Epithelial cell of prostate (primary cell): Measurements from ENCODE around the gene CEP164.
A peak's percentile ranks its signal among the peaks of the same experiment; 100 is the strongest.

Experiments used
- DNase-seq: peaks from one replicate; pipeline ENCODE4 v3.0.0-alpha.2; 2011; ENCODE audit warnings: low read depth, low spot score
- H3K27ac ChIP-seq: fragments of 450-650 bp; 2 replicates; pipeline ENCODE4 v1.5.1; 2017; ENCODE audit warnings: mild to moderate bottlenecking

Gene CEP164

DNA sequence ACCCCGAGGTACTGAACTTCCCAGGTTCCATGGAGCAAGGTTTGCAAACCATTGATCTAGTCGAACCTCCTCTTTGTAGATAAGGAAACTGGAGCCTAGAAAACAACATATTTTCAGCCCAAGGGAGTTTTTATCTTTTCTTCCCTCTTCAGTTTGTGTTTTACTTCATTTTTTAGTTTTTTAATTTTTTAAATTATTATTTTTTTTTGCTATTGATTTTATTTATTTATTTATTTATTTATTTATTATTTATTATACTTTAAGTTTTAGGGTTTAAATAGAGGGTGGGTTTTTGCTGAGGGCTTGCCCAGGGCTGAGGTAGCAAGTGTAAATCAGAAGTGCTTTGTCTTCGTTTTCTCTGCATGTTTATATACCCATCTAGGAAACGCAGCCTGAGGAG is 26.9 kb downstream of the CEP164 start:
- no peak for DNase-seq
- H3K27ac ChIP-seq: no peak overlapping the region

DNA sequence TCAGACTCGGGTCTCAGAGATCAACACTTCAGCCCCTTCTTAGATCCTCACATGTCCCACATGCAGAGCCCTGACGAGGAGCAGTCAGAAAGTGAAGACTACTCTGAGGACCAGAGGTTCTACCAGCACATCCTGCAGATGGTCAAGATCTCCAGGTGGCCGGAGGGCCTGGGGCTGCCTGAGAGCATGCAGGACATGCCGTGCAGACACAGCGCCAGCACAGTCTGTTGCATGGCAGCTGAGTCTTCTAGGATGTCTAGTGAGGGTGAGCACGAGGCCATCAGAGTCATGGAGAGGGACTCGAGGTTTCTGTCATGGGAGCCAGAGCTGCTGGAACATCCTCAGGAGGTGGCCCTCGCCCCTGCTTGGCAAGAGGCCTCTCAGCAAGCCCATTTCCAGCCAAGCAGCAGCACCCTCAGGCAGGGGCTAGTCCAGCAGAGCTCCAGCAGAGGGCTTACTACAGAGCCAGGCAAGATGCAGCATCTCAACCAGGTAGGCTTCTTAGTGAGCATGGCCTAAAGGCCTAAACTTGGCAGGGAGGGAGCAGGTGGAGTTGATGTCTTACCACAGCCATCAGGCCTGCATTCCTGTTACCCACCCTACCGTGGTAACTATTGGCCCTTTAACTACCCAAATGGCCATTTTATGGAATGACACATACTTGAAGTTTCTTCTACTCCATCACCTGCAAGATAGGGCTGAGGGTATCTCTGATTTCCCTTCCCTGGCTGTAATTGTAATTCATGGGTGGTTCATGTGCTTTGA is 28.7 kb downstream of the CEP164 start:
- no peak for DNase-seq
- no peak overlapping the region for H3K27ac ChIP-seq

DNA sequence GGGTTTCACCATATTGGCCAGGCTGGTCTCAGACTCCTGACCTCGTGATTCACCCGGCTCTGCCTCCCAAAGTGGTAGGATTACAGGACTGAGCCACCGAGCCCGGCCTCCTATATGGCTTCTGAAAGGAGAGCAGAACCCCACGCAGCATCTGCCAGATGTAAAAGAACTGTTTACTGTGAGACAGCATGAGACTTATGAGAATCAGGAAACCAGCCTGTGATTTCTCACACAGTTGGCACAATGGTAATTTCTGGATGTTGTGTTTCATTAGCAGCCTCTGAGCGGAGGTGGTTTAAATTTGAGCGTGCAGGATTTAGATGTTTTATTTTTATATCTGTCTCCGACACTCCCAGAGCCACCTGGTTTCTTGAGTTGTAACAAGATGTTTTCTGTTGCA is 33.8 kb downstream of the CEP164 start:
- no peak for DNase-seq
- H3K27ac ChIP-seq: no peak overlapping the region

DNA sequence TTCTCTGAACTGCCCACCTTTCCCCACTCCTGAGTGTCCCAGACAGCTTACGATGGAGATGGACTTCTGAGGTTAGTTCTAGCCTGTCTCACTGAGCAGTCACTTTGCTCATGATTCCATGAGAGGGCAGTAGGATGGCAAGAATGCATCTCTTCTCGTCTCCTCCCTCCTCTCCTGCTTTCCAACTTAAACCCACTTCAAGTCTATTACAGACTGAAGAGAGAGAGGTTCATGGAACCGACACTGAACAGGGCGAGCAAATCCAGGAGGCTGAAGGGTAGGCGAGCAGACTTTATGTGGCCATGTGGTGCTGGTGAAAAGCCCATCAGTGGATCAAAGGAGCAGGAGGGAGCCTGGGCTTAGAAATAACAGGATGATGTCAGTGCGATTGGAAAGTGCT is 38.6 kb downstream of the CEP164 start:
- no peak overlapping the region for H3K27ac ChIP-seq
- no peak for DNase-seq

GRCh38 chr11:117366875-117367274 is 39.2 kb downstream of the CEP164 start:
- H3K27ac ChIP-seq: no peak overlapping the region
- no peak for DNase-seq

DNA sequence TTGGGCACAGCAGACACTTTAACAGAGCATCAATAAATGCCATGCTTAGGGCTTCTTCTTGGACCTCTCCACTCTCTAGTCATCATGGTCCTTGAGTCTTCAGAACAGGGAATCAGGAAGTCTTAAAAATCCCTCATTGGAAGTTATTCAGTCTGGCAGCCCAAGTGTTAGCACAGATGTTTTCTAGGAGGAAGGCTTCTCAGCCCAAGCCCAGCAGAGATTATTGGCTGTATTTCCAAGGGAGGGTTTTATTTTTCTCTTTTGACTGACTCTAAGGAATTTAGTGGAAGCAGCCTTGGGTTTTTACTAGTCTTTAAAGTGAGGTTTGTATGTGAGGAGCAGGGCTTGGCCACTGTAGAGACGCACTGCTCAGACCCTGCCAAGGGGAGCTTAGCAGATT is 41.9 kb downstream of the CEP164 start:
- no peak for DNase-seq
- H3K27ac ChIP-seq: no peak overlapping the region

DNA sequence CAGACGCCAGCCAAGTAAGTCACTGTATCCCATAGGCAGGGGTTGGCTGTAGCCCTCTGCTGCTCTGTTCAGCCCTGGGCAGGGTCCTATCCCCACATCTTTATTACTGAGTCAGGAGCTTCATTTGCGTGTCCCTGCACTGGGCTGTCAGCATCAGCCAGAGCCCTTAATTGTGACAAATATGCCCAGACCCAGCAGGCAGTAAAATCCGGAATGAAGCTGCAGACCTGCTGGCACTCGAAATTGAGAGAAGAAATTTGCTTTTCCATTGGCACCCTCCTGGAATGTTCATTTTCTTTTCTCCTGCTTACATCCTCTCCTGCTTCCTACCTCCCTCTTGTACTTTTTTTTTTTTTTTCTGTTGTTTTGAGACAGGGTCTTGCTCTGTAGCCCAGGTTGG is 43.8 kb downstream of the CEP164 start:
- no peak for DNase-seq
- H3K27ac ChIP-seq: no peak overlapping the region

DNA sequence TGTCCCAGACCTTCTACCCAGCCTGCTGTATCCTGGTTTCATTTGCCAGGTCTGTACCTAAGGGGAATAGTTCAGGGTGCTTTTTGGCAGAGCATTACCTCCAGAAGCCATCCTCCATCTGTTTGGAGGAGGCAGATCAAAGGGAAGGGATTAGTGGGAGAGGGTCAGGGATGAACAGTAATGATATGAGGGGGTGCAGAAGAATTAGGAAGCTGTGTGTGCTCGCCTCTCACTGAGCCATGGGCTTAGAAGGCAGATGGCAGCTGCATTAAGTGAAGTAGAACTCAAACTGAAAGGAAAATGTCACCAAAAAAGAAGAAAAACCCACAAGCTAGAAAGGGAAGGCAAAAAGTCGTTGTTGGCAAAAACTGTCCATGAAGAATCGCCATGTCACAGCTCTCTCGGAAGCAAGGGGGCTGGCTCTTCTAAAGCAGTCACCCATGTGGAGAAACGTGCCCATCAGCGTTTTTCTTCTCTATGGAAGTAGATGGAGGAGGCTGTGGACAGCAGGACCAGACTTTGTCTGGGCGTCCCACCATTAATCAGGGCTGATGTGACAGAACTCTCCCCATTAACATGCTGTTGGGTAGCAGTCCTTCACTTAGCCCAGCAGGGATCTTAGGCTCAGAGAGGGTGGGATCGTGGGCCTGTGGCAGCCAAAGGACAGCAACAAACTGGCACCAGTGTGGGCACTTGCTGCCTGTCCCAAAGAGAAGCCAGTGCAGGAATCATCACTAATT is 46.8 kb downstream of the CEP164 start:
- no peak for DNase-seq
- H3K27ac ChIP-seq: no peak overlapping the region

DNA sequence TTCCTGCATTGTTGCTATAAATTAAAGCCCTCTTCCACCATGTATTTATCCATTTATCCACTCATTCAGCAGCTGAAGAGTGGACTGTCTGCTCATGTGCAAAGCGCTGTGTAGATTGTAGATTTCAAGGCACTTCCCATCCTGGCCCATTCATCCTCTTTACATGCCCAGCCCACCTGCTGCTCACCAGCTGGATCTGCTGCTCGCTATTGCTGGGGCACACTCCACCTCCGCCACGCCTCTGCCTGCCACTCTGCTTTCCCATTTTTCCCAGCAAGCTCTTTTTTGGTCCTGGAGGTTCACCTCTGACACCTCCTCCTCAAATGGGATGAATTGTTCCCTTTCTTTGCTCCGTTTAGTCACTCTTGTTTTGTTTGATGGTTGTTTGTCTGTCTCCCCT is 48.3 kb downstream of the CEP164 start:
- H3K27ac ChIP-seq: no peak overlapping the region
- DNase-seq: no peak

DNA sequence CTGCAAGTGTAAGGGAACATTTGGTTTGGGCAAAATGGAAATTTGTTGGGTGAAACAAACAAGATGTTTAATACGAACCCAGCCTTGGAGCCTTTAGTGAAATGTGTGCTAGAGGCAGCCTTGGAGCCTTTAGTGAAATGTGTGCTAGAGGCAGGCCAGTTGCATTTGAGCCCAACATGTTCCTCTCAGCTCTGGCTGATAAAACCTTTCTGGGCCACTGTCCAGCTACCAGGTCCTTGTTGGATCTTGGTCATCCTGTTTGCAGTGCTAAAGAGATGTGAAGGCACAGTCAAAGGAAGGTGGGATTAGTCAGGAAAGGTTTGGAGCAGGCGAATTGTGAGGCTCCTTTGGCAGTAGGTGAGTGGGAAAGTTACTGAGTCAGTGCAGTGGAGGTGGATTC is 48.9 kb downstream of the CEP164 start:
- DNase-seq: no peak
- no peak overlapping the region for H3K27ac ChIP-seq

- H3K27ac ChIP-seq: no peak overlapping the region
- no peak for DNase-seq
Measured at GRCh38 chr11:117378976-117379865, 51.6 kb downstream of the CEP164 start.

DNA sequence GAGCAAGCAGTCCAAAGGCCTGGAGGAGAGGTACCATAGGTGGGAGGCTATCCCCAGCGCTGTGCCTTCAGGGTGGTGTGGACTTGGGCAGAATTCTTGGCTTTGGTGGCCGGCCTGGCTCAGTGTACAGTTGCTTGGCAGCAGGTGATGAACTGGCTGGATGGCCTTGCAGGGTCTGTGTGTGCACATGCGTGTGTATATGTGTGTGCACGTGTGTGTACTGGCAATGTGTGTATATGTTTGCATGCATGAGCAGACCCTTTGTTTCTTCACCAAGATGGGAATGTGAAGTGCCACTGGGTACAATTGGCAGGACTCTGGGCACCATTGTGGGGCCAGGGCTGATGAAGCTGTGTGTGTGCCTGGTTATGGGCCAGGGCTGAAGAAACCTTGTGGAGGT is 53.0 kb downstream of the CEP164 start:
- H3K27ac ChIP-seq: no peak overlapping the region
- no peak for DNase-seq

GRCh38 chr11:117381481-117382387 is 54.1 kb downstream of the CEP164 start:
- no peak for DNase-seq
- no peak overlapping the region for H3K27ac ChIP-seq

GRCh38 chr11:117382746-117383145 is 55.1 kb downstream of the CEP164 start:
- DNase-seq: no peak
- no peak overlapping the region for H3K27ac ChIP-seq

DNA sequence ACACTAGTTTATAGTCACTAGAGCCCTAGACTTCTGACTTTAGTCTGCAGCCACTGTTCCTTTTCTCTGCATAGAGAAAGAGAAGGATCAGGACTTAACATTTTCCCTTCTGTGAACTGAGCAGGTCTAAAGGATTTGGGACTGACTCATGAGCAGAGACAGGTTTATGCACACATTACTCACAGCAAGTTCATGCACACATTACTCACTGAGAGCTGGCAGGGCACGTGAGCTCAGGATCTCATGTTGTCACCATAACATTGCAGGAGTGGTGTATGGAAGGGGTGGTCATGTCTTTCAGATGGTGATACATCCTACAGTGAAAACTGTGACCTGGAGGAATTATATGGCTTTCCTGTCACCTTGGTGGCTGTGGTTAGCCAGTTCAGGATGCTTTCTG is 56.4 kb downstream of the CEP164 start:
- peak; percentile 86 for DNase-seq
- peak overlapping the region; percentile 25 for H3K27ac ChIP-seq

DNA sequence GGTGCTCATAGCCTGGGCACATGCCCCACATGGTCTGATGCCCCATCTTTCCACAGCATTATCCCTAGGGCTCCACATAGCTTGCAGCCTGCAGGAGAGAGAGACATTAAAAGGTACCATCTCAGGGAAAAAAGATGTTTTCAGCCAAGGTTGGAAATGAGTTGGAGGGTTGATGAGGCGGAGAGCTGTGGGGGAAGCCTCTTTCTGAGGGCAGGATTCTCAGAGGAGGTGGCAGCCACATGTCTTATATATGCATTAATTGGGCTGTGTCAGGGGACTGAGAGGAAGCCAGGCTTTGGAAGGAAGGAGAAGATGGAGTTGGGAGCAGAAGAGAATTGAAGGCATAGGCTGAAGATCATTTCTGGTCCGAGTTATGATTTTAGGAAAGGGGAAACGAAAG is 57.8 kb downstream of the CEP164 start:
- no peak for DNase-seq
- H3K27ac ChIP-seq: no peak overlapping the region

- no peak overlapping the region for H3K27ac ChIP-seq
Measured at GRCh38 chr11:117385906-117386305, 58.3 kb downstream of the CEP164 start.

DNA sequence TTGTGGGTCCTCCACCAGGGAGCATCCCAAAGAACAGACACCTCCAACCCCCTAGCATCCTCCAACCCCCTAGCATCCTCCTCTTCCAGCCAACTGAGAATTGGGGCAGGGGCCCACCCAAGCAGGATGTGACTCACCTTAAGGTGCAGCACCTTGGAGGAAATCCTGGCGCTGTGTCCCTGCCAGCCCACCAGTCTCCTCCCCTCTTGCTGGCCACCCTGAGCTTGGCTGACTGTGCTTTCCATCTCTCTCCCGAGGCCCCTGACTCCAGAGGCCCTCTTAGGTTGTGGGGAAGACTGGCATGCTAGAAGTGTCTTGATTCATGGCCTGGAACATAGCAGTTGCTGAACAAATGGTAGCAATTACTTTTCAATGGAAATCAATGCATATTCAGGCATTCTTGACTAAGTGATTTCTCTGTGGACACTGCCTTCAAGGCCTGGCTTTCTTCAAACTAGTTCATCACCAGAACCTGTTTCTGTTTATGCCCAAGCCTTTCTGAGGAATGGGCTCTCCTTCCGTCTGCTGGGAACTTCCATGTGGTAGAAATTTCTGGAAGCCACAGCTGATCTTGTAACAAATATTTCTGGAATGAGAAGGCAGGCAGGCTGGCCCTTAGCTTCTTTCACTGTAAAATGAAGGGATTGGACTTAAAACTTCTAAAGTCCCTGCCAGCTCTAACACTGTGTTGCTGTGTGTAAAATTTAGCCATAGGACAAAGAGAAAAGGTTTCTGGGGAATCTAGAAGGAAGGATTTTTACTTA is 60.5 kb downstream of the CEP164 start:
- H3K27ac ChIP-seq: no peak overlapping the region
- no peak for DNase-seq

More at GRCh38 chr11:117385906-117386305, 58.3 kb downstream of the CEP164 start:
- no peak for DNase-seq

GRCh38 chr11:117390743-117391142 is 63.1 kb downstream of the CEP164 start:
- DNase-seq: no peak
- no peak overlapping the region for H3K27ac ChIP-seq
